Right lobe of liver (tissue), 4 donors: ENCODE measurements around the gene PRADC1.

Source experiments
- POLR2A ChIP-seq: fragments of 450-650 bp; IDR thresholded peaks from one replicate; pipeline ENCODE4 v1.6.1; 2017; ENCODE audit warnings: antibody characterized with exemption, mild to moderate bottlenecking
- TF ChIP-seq, protein P1 (sequence below), 4 donors: fragments of 200-600 bp in 3 of 4; fragments of 450-650 bp in 1 of 4; IDR thresholded peaks; one replicate each; pipeline versions ENCODE4 v1.5.1 to v1.8.0; 2016 to 2022; ENCODE audit warnings: antibody characterized with exemption in 4 of 4, mild to moderate bottlenecking in 2 of 4
- donor health status: DM: no; HTN: no; CAD: no.
- donor health status: DM: no; HTN: no; CAD: no.
- donor health status: DM: no; HTN: yes; CAD: no.

DNA sequence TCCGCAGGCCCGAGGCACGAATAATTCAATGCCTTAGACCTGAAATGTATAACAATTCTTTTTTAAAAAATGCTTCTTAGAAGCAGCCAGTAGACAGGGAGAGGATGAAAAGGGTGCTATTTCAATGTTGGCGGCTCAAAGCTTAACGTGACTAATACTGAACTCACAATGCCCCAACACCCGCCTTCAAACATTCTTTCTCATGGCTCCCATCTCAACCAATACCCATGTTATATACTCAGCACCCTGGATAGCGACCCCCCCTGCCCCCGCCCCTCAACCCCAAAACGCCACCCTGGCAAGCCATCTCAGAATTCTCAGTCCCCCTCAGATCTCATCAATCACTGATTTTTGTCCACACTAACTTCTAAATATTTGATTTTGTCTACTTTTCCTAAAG is 46.8 kb upstream of the PRADC1 start:
- TF ChIP-seq, protein P1, sequence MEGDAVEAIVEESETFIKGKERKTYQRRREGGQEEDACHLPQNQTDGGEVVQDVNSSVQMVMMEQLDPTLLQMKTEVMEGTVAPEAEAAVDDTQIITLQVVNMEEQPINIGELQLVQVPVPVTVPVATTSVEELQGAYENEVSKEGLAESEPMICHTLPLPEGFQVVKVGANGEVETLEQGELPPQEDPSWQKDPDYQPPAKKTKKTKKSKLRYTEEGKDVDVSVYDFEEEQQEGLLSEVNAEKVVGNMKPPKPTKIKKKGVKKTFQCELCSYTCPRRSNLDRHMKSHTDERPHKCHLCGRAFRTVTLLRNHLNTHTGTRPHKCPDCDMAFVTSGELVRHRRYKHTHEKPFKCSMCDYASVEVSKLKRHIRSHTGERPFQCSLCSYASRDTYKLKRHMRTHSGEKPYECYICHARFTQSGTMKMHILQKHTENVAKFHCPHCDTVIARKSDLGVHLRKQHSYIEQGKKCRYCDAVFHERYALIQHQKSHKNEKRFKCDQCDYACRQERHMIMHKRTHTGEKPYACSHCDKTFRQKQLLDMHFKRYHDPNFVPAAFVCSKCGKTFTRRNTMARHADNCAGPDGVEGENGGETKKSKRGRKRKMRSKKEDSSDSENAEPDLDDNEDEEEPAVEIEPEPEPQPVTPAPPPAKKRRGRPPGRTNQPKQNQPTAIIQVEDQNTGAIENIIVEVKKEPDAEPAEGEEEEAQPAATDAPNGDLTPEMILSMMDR (IDR thresholded peaks at IDR 0.05) = no peak
- TF ChIP-seq POLR2A = no peak
